Esophagus squamous epithelium (tissue), 4 donors: ENCODE data around the gene PODXL.

Experiments
- POLR2A ChIP-seq, 4 donors: fragments of 450-650 bp; IDR thresholded peaks; one replicate each; pipeline ENCODE4 v1.6.1; 2017; ENCODE audit warnings: antibody characterized with exemption in 4 of 4, mild to moderate bottlenecking in 4 of 4, moderate library complexity in 3 of 4
- TF ChIP-seq, protein P1 (sequence below), 6 experiments: fragments of 450-650 bp in 4 of 6; fragments of 200-600 bp in 2 of 6; sonication (generic) in 2 of 6; IDR thresholded peaks; one replicate each; pipeline ENCODE4 v1.5.1; 2016 to 2019; ENCODE audit warnings: antibody characterized with exemption in 6 of 6, mild to moderate bottlenecking in 4 of 6, moderate library complexity in 4 of 6

DNA sequence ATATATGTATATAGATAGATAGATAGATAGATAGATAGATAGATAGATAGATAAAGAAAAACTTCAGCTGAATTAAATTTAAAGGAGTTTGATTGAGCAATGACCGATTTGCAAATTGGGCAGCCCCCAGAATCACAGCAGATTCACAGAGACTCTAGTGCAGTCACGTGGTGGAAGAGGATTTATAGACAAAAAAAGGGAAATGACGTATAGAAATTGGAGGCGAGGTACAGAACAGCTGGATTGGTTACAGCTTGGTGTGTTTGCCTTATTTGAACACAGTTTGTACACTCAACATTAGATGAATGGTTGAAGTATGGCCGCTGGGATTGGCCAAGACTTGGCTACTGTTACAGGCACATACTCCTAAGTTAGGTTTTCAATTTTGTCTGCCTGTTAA lies 8.2 kb upstream of the PODXL start:
- TF ChIP-seq, protein P1, sequence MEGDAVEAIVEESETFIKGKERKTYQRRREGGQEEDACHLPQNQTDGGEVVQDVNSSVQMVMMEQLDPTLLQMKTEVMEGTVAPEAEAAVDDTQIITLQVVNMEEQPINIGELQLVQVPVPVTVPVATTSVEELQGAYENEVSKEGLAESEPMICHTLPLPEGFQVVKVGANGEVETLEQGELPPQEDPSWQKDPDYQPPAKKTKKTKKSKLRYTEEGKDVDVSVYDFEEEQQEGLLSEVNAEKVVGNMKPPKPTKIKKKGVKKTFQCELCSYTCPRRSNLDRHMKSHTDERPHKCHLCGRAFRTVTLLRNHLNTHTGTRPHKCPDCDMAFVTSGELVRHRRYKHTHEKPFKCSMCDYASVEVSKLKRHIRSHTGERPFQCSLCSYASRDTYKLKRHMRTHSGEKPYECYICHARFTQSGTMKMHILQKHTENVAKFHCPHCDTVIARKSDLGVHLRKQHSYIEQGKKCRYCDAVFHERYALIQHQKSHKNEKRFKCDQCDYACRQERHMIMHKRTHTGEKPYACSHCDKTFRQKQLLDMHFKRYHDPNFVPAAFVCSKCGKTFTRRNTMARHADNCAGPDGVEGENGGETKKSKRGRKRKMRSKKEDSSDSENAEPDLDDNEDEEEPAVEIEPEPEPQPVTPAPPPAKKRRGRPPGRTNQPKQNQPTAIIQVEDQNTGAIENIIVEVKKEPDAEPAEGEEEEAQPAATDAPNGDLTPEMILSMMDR (IDR thresholded peaks at IDR 0.05), result no peak
- no peak for TF ChIP-seq POLR2A (IDR thresholded peaks at IDR 0.05)
